ENCODE results near the gene ZDHHC14. TPM values are rescaled to one million over a fixed set of nuclear protein-coding genes. Genes with fewer than 3 reads are reported as not detected.

The ZDHHC14 gene
- total and polyA plus RNA-seq, 2 experiments from 2014 or later: 3.0 to 7.4 TPM

DNA sequence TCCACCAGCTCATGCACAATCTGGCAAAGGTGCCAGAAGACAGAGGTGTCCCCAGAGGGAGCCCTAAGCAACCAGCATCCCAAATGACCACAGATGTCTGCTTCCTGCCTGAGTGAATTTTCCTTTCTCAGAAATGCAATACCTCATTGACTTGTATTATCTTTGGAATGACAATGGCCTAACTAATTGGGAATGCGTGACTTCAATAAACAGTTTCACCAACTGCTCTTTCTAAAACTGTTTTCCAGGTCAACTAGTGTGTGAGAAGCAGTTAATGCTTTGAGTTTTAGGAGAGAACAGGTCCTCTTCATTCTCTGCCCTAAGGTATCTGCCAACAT lies 333.1 kb downstream of the ZDHHC14 start (continued):
- no peak for TF ChIP-seq ZNF462 (CRISPR knock-in tag; IDR thresholded peaks at IDR 0.05)

- no peak overlapping the region for H3K4me2 ChIP-seq
- Mint-ChIP-seq H3K4me3 (no peak overlapping the region), H3K4me1 (peaks cover 34% of the 10 kb centered on the region), H3K27ac (no peak overlapping the region), H3K9me3 (no peaks in the 10 kb centered on the region), H3K36me3 (ENCODE audit: low read depth) (no peaks in the 10 kb centered on the region), H3K27me3 (ENCODE audit: insufficient read depth, low read depth, poor library complexity) (peaks cover 15% of the 10 kb centered on the region)
- H3K27me3 ChIP-seq (ENCODE audit: insufficient read depth): no peaks in the 10 kb centered on the region
- no peak overlapping the region for H3K4me3 ChIP-seq
- no peaks in the 10 kb centered on the region for H3K79me2 ChIP-seq (replicated peaks; ENCODE audit: insufficient read depth)
- DNase-seq (ENCODE audit: low spot score) (no peak), ATAC-seq (peak; percentile 36; the same call in 2 of the 3 replicates)
- no peaks in the 10 kb centered on the region for H4K20me1 ChIP-seq (replicated peaks; ENCODE audit: insufficient read depth)
- no peaks in the 10 kb centered on the region for H3F3A ChIP-seq (replicated peaks; ENCODE audit: low read depth)
- peaks cover 12% of the 10 kb centered on the region; the same call in 1 of the 2 replicates for H3K4me1 ChIP-seq (ENCODE audit: insufficient read depth)
- no peaks in the 10 kb centered on the region; the same call in 1 of the 2 replicates for H3K36me3 ChIP-seq (ENCODE audit: insufficient read depth)
- H3K9me2 ChIP-seq (ENCODE audit: insufficient read depth): 0 out of 2 replicates have a peak, but pooled peaks cover 5% of the 10 kb centered on the region
- H2AFZ ChIP-seq: peak overlapping the region; percentile 85
- no peak overlapping the region for H3K27ac ChIP-seq (ENCODE audit: low read depth)
- TF ChIP-seq ZNF331 (CRISPR knock-in tag; IDR thresholded peaks at IDR 0.05; ENCODE audit: low read depth) (no peak), STAT1 (IDR thresholded peaks at IDR 0.05; ENCODE audit: unreplicated experiment) (no peak), ZNF114 (CRISPR knock-in tag; IDR thresholded peaks at IDR 0.05) (no peak), CREB1 (CRISPR knock-in tag; IDR thresholded peaks at IDR 0.05; ENCODE audit: low read depth) (no peak), EZH2phosphoT487 (IDR thresholded peaks at IDR 0.05; ENCODE audit: unreplicated experiment) (no peak), NANOG (IDR thresholded peaks at IDR 0.05; ENCODE audit: borderline replicate concordance) (no peak), JUNB (IDR thresholded peaks at IDR 0.05; ENCODE audit: unreplicated experiment) (no peak), EZH2 (IDR thresholded peaks at IDR 0.05; ENCODE audit: low read depth, unreplicated experiment) (no peak), POLR2AphosphoS5 (IDR thresholded peaks at IDR 0.05; ENCODE audit: low read depth) (no peak)
- TF ChIP-seq, protein P1, sequence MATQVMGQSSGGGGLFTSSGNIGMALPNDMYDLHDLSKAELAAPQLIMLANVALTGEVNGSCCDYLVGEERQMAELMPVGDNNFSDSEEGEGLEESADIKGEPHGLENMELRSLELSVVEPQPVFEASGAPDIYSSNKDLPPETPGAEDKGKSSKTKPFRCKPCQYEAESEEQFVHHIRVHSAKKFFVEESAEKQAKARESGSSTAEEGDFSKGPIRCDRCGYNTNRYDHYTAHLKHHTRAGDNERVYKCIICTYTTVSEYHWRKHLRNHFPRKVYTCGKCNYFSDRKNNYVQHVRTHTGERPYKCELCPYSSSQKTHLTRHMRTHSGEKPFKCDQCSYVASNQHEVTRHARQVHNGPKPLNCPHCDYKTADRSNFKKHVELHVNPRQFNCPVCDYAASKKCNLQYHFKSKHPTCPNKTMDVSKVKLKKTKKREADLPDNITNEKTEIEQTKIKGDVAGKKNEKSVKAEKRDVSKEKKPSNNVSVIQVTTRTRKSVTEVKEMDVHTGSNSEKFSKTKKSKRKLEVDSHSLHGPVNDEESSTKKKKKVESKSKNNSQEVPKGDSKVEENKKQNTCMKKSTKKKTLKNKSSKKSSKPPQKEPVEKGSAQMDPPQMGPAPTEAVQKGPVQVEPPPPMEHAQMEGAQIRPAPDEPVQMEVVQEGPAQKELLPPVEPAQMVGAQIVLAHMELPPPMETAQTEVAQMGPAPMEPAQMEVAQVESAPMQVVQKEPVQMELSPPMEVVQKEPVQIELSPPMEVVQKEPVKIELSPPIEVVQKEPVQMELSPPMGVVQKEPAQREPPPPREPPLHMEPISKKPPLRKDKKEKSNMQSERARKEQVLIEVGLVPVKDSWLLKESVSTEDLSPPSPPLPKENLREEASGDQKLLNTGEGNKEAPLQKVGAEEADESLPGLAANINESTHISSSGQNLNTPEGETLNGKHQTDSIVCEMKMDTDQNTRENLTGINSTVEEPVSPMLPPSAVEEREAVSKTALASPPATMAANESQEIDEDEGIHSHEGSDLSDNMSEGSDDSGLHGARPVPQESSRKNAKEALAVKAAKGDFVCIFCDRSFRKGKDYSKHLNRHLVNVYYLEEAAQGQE (IDR thresholded peaks at IDR 0.05; ENCODE audit: unreplicated experiment): no peak
- TF ChIP-seq, protein P2, sequence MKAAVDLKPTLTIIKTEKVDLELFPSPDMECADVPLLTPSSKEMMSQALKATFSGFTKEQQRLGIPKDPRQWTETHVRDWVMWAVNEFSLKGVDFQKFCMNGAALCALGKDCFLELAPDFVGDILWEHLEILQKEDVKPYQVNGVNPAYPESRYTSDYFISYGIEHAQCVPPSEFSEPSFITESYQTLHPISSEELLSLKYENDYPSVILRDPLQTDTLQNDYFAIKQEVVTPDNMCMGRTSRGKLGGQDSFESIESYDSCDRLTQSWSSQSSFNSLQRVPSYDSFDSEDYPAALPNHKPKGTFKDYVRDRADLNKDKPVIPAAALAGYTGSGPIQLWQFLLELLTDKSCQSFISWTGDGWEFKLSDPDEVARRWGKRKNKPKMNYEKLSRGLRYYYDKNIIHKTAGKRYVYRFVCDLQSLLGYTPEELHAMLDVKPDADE (IDR thresholded peaks at IDR 0.05): no peak
- TF ChIP-seq, protein P3, sequence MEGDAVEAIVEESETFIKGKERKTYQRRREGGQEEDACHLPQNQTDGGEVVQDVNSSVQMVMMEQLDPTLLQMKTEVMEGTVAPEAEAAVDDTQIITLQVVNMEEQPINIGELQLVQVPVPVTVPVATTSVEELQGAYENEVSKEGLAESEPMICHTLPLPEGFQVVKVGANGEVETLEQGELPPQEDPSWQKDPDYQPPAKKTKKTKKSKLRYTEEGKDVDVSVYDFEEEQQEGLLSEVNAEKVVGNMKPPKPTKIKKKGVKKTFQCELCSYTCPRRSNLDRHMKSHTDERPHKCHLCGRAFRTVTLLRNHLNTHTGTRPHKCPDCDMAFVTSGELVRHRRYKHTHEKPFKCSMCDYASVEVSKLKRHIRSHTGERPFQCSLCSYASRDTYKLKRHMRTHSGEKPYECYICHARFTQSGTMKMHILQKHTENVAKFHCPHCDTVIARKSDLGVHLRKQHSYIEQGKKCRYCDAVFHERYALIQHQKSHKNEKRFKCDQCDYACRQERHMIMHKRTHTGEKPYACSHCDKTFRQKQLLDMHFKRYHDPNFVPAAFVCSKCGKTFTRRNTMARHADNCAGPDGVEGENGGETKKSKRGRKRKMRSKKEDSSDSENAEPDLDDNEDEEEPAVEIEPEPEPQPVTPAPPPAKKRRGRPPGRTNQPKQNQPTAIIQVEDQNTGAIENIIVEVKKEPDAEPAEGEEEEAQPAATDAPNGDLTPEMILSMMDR (conservative IDR thresholded peaks at IDR 0.05; ENCODE audit: low read depth in 2 of 2): no peak
Observed at GRCh38 chr6:157715728-157716164, 334.8 kb downstream of the ZDHHC14 start.
